Fibroblast of mammary gland (primary cell): ENCODE measurements around the gene NRXN3.

Source experiments
- DNase-seq: peaks from one replicate; pipeline ENCODE4 v3.0.0-alpha.2; 2010; ENCODE audit warnings: low read depth
- H3K4me3 ChIP-seq: 2 replicates; pipeline ENCODE4 v1.5.1; 2011; ENCODE audit warnings: low read depth, mild to moderate bottlenecking, low read length, moderate library complexity; ENCODE audit not compliant: control insufficient read depth
- TF ChIP-seq, protein P1 (sequence below): conservative IDR thresholded peaks from 2 replicates; pipeline ENCODE4 v1.5.1; 2011; ENCODE audit warnings: low read depth, low read length, inconsistent platforms; ENCODE audit not compliant: control insufficient read depth, insufficient read depth

Gene NRXN3

DNA sequence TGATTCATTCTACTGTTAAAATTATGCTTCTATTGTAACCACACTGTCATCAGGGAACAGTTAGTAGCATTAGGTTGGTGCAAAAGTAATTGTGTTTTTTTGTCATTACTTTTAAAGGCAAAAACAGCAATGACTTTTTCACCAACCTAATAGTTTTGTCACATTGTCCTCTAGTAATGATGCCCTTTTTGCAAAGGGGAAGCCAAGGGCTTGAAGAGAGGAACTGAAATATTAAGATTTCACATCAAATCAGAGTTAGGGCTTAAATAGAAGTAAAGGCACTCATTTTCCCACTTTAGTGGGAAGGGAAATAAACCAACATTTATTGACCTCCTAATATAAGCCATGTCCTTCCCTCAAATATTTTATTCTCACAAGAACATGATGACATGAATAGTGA lies 273.7 kb downstream of the NRXN3 start:
- DNase-seq: no peak
- TF ChIP-seq, protein P1, sequence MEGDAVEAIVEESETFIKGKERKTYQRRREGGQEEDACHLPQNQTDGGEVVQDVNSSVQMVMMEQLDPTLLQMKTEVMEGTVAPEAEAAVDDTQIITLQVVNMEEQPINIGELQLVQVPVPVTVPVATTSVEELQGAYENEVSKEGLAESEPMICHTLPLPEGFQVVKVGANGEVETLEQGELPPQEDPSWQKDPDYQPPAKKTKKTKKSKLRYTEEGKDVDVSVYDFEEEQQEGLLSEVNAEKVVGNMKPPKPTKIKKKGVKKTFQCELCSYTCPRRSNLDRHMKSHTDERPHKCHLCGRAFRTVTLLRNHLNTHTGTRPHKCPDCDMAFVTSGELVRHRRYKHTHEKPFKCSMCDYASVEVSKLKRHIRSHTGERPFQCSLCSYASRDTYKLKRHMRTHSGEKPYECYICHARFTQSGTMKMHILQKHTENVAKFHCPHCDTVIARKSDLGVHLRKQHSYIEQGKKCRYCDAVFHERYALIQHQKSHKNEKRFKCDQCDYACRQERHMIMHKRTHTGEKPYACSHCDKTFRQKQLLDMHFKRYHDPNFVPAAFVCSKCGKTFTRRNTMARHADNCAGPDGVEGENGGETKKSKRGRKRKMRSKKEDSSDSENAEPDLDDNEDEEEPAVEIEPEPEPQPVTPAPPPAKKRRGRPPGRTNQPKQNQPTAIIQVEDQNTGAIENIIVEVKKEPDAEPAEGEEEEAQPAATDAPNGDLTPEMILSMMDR: no peak
- H3K4me3 ChIP-seq: no peak overlapping the region

DNA sequence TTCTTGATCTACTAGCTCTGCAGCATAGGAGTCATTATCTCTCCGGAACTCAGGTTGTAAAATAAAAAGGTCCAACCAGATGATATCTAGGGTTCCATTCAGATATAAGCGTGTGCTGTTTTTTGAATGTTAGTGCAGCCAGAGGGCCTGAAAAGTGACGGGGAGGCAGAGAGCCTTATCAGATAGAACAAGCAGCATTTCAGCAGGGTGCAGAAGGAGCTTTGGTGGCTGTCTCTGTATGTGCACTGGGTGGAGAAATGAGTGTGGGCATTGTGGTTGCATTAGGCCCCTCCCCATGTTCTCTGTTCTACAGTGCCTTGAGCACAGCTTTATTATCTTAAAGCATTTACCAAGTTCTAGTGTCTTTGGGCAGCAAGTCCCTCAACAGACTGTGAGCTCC lies 275.1 kb downstream of the NRXN3 start:
- TF ChIP-seq, protein P1: no peak
- DNase-seq: no peak
- no peak overlapping the region for H3K4me3 ChIP-seq

DNA sequence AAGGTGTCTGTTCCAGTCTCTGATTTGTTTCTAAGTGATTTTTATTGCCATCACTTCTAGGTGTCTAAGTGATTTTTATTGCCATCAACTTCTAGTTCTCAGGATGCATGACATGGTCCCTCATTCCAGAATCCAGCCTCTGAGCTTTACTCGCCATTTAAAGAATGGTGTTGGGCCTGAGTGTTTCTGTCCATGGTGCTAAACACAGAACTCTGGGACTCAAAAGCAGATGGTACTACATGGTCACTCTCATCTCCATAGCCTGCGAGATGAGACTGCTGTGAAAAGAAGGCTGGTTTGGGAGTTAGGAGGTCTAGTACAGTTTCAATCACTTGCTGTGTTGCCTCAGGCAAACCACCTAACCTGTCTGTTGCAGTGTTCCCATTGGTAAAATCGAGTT lies 276.6 kb downstream of the NRXN3 start:
- H3K4me3 ChIP-seq: no peak overlapping the region
- TF ChIP-seq, protein P1: no peak
- DNase-seq: peak; percentile 15

DNA sequence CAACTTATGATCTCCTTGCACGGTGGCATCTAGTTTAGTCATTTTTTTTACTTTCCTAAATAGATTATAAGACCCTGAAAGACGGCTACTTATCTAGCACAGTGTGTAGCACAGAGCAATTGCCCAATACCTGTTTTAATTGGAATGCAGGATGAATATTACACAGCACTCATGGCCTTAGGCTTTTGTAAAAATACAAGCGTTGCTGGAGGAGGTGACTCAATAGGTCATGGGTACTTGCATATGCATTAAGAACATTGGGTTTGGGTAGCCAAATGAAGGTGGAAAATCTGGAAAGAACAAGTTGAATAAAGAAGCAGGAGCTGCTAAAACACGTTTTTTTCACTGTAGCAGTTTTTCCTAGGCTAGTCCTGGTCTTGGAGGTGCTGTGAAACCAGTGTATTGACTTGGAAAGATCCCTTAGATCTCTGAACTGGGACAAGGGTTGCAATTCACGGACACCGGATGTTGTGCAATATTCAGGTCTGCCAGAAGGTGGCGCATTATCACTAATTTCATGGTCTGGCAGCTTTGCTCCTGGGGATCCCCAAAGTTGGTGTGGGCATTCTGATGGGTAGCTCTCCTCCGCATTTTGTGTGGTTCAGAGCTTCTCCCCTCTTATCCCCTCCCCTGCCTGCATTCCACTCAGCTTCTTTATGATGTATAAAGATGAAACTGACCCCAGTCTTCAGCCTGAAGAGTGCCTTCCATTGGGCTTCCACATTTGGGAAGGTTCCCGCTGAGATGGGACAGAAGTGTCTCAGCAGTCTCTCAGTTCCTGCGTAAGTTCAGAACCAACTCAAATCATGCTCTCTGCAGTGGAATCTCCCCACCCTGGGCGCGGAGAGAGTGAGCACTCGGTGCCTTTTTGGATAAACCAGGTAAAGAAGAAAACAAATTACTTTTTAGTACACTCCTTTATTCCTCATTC lies 278.3 kb downstream of the NRXN3 start:
- TF ChIP-seq, protein P1: peak; percentile 70
- peak; percentile 43 for DNase-seq
- no peak overlapping the region for H3K4me3 ChIP-seq

DNA sequence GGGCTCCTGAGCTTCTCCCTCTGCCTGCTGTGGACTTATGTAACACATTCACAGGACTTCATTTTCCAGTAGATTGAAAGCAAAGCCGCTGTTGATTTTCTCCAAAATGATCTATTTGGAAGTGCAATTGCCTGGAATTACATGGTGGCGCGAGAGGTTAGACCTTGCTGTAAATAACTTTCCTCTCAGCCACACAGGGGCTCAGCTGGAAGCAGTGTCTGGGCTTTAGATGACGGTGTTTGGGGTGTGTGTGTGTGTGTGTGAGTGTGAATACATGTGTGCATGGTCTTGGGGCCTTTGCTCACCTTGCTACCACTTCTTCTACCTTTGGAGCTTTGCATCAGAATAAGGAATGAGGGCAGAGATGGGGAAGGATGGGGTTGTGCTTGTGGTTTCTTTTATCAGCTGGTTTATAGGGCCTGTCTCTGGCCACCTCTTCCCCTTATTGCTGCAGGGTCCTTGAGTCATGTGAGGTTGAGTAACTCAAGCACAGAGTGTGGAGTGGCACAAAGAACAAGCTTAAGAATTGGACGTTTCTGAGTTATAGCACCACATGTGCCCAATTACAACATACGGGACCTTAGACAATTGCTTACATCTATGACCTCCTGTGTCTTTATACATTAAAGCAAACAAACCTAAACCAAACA lies 280.6 kb downstream of the NRXN3 start:
- TF ChIP-seq, protein P1: no peak
- DNase-seq: no peak
- no peak overlapping the region for H3K4me3 ChIP-seq

DNA sequence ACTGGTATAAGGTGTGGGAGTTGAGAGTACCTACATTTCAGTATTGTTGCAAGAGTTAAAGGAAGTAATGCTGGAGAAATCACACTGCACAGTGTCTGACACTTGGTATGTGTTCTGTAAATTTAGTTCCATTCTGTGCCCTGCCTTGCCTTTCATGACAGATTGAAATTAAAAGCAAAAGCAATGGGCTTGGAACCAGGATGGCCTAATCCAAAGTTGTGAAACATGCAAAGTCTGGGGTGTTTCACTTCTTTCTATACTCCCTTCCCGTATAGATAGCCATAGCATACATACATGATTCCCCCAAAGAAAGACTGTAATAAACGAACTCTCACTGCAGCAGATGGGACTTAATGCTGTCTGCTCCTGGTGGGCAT lies 281.1 kb downstream of the NRXN3 start:
- no peak overlapping the region for H3K4me3 ChIP-seq
- no peak for DNase-seq
- TF ChIP-seq, protein P1: no peak
